ENCODE data around the gene MUC5AC.

DNA sequence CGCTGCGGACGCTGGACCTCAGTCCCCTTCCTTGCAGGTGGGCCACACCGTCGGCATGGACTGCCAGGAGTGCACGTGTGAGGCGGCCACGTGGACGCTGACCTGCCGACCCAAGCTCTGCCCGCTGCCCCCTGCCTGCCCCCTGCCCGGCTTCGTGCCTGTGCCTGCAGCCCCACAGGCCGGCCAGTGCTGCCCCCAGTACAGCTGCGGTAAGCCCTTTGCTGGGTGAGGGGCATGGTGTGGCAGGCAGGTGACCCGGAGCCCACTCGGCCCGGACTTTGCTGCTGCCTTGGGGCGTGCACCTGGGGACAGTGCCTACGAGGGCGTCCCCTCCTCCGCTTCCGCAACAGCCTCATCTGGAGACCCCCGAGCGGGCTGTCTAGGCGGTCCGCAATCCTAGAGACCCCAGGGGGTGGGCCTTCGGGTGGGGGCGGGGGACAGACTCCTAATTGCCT, 39.7 kb downstream of the MUC5AC start:
- TF ChIP-seq EZH2 (IDR thresholded peaks at IDR 0.05; ENCODE audit: insufficient read depth, poor library complexity, severe bottlenecking) (no peak), EZH2phosphoT487 (IDR thresholded peaks at IDR 0.05; ENCODE audit: insufficient read depth, low read depth) (no peak)

Measured in GM23248 (cell line).